GM04504 (cell line): ENCODE data around the gene PTGFRN.
"Not testable (repeated sequence)": the region's sequence is repeated elsewhere in the genome, so short reads cannot be mapped to it uniquely, and the experiment has no call there.

Experiments
- DNase-seq: peaks from one replicate; pipeline ENCODE4 v3.0.0-alpha.2; 2012; ENCODE audit warnings: low read depth

Gene PTGFRN

GRCh38 chr1:116971965-116972673, 62.4 kb downstream of the PTGFRN start:
- no peak for DNase-seq

- no peak for DNase-seq
Observed at GRCh38 chr1:116972674-116973030, 62.9 kb downstream of the PTGFRN start.

GRCh38 chr1:116980309-116980708, 70.6 kb downstream of the PTGFRN start:
- DNase-seq = not testable (repeated sequence)

GRCh38 chr1:116981521-116982037, 71.9 kb downstream of the PTGFRN start:
- DNase-seq = no peak

GRCh38 chr1:116982319-116983004, 72.7 kb downstream of the PTGFRN start:
- DNase-seq = no peak

- no peak for DNase-seq
Observed at GRCh38 chr1:116983112-116983511, 73.4 kb downstream of the PTGFRN start.

GRCh38 chr1:116983678-116984077, 74.0 kb downstream of the PTGFRN start:
- no peak for DNase-seq

- DNase-seq = no peak
Observed at GRCh38 chr1:116984406-116985160, 74.9 kb downstream of the PTGFRN start.

- DNase-seq = no peak
Observed at GRCh38 chr1:116986421-116987255, 76.9 kb downstream of the PTGFRN start.

- no peak for DNase-seq
Observed at GRCh38 chr1:116987256-116987555, 77.5 kb downstream of the PTGFRN start.

GRCh38 chr1:116988248-116988647, 78.5 kb downstream of the PTGFRN start:
- no peak for DNase-seq

- DNase-seq = no peak
Observed at GRCh38 chr1:116988908-116989307, 79.2 kb downstream of the PTGFRN start.

GRCh38 chr1:116989835-116990234, 80.1 kb downstream of the PTGFRN start:
- no peak for DNase-seq

GRCh38 chr1:116990612-116991151, 81.0 kb downstream of the PTGFRN start:
- no peak for DNase-seq

- DNase-seq = no peak
Observed at GRCh38 chr1:116991171-116991845, 81.6 kb downstream of the PTGFRN start.

GRCh38 chr1:116991918-116992317, 82.2 kb downstream of the PTGFRN start:
- DNase-seq = no peak

- DNase-seq = no peak
Observed at GRCh38 chr1:116993286-116993685, 83.6 kb downstream of the PTGFRN start.

- DNase-seq = no peak
Observed at GRCh38 chr1:116994411-116994810, 84.7 kb downstream of the PTGFRN start.

- no peak for DNase-seq
Observed at GRCh38 chr1:116997066-116997465, 87.3 kb downstream of the PTGFRN start.

GRCh38 chr1:116997636-116998035, 87.9 kb downstream of the PTGFRN start:
- DNase-seq = no peak

GRCh38 chr1:116999596-116999995, 89.9 kb downstream of the PTGFRN start:
- no peak for DNase-seq
